DMS 273 treated with DMSO at 0.1 percent for 48 hours (cell line): ENCODE measurements around the gene C16orf89.
A peak's percentile ranks its signal among the peaks of the same experiment; 100 is the strongest.
"Not testable (repeated sequence)": the region's sequence is repeated elsewhere in the genome, so short reads cannot be mapped to it uniquely, and the experiment has no call there.

Experiments used
- DNase-seq: peaks from one replicate; lab custom pipeline; 2025; lab: John Stamatoyannopoulos, UW

The C16orf89 gene

GRCh38 chr16:5059386-5060072, 6.2 kb downstream of the C16orf89 start:
- DNase-seq = no peak

- DNase-seq = no peak
These were observed 7.3 kb downstream of the C16orf89 start for GRCh38 chr16:5058476-5058875.

- no peak for DNase-seq
These were observed 9.4 kb downstream of the C16orf89 start for GRCh38 chr16:5056352-5056751.

- no peak for DNase-seq
These were observed 10.6 kb downstream of the C16orf89 start for GRCh38 chr16:5054876-5055865.

GRCh38 chr16:5046914-5047313, 18.8 kb downstream of the C16orf89 start:
- no peak for DNase-seq

- no peak for DNase-seq
These were observed 20.1 kb downstream of the C16orf89 start for GRCh38 chr16:5045499-5046115.

GRCh38 chr16:5044581-5044980, 21.2 kb downstream of the C16orf89 start:
- not testable (repeated sequence) for DNase-seq

- no peak for DNase-seq
These were observed 21.7 kb downstream of the C16orf89 start for GRCh38 chr16:5044011-5044540.

- no peak for DNase-seq
These were observed 23.1 kb downstream of the C16orf89 start for GRCh38 chr16:5042574-5043171.

GRCh38 chr16:5041600-5042133, 24.1 kb downstream of the C16orf89 start:
- no peak for DNase-seq

- DNase-seq = no peak
These were observed 25.3 kb downstream of the C16orf89 start for GRCh38 chr16:5040451-5040850.

GRCh38 chr16:5036228-5037156, 29.3 kb downstream of the C16orf89 start:
- no peak for DNase-seq

- DNase-seq = no peak
These were observed 29.9 kb downstream of the C16orf89 start for GRCh38 chr16:5035909-5036227.

GRCh38 chr16:5034167-5034523, 31.6 kb downstream of the C16orf89 start:
- no peak for DNase-seq

- DNase-seq = peak; percentile 8
These were observed 32.2 kb downstream of the C16orf89 start, which contains the start of gene NAGPA for GRCh38 chr16:5033256-5034166. Gene NAGPA, minus strand, starts transcription at chr16:5033935. Its CDS starts 21 bp downstream, at chr16:5033914.

GRCh38 chr16:5032748-5033167, 33.0 kb downstream of the C16orf89 start:
- DNase-seq = no peak

- no peak for DNase-seq
These were observed 34.2 kb downstream of the C16orf89 start for GRCh38 chr16:5031601-5032000.

GRCh38 chr16:5030251-5030870, 35.4 kb downstream of the C16orf89 start:
- DNase-seq = no peak

GRCh38 chr16:5028950-5029475, 36.7 kb downstream of the C16orf89 start:
- no peak for DNase-seq
